ENCODE results near the gene PODXL2. TPM values are rescaled to one million over a fixed set of nuclear protein-coding genes. Genes with fewer than 3 reads are reported as not detected.

PODXL2 gene
- total RNA-seq, 2 experiments from 2014 or later: 0.95 to 1.1 TPM

DNA sequence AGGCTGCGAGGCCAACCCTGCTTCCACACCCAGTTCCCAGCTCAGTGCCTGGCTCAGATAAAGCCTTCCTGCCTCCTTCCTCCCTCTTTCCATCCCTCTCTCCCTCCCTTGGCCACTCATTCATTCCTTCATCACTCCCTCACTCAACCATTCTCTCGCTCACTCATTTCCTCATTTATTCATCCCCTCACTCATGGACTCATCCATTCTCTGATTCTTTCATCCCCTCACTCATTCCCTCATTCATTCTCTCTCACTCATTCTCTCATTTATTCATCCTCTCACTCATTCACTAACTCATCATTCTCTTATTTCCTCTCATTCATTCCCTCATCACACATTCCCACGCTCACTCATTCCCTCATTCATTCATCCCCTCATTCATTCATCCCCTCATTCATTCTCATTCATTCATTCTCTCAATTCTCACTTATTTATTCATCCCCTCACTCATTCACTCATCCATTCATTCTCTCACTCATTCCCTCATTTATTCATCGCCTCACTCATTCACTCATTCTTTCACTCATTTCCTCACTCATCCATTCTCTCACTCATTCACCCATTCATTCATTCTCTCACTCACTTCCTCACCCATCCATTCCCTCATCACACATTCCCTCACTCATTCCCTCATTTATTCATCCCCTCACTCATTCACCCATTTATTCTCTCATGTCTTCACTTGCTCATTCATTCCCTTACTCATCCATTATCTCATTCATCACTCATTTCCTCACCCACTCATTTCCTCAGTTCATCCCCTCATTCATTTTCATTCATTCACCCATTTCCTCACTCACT, 56.9 kb downstream of the PODXL2 start:
- H3K4me3 Mint-ChIP-seq: no peak overlapping the region
- peaks cover 1% of the 10 kb centered on the region for H3K27me3 Mint-ChIP-seq
- no peaks in the 10 kb centered on the region for H3K4me1 Mint-ChIP-seq
- POLR2A ChIA-PET: no interaction called here
- DNase-seq: no peak
- no peaks in the 10 kb centered on the region for H3K9me3 Mint-ChIP-seq
- H3K36me3 Mint-ChIP-seq (ENCODE audit: low read depth): no peaks in the 10 kb centered on the region
- H3K27ac Mint-ChIP-seq: no peak overlapping the region
- CTCF ChIA-PET: no interaction called here

DNA sequence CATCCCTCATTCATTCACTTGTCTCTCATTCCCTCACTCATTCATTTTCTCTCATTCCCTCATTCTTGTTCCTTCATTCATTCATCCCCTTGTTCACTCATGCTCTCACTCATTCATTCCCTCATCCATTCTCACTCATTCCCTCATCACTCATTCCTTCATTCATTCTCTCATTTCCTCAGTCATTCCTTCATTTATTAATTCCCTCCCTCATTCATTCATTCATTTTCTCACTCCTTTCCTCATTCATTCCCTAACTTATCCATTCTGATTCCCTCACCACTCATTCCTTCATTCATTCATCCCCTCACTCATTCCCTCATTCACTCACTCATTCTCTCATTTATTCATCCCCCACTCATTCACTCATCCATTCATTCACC, 57.5 kb downstream of the PODXL2 start:
- H3K27ac Mint-ChIP-seq: no peak overlapping the region
- CTCF ChIA-PET: no interaction called here
- no peaks in the 10 kb centered on the region for H3K9me3 Mint-ChIP-seq
- peaks cover 1% of the 10 kb centered on the region for H3K27me3 Mint-ChIP-seq
- no peaks in the 10 kb centered on the region for H3K36me3 Mint-ChIP-seq (ENCODE audit: low read depth)
- H3K4me1 Mint-ChIP-seq: no peaks in the 10 kb centered on the region
- no peak for DNase-seq
- POLR2A ChIA-PET: no interaction called here
- H3K4me3 Mint-ChIP-seq: no peak overlapping the region

DNA sequence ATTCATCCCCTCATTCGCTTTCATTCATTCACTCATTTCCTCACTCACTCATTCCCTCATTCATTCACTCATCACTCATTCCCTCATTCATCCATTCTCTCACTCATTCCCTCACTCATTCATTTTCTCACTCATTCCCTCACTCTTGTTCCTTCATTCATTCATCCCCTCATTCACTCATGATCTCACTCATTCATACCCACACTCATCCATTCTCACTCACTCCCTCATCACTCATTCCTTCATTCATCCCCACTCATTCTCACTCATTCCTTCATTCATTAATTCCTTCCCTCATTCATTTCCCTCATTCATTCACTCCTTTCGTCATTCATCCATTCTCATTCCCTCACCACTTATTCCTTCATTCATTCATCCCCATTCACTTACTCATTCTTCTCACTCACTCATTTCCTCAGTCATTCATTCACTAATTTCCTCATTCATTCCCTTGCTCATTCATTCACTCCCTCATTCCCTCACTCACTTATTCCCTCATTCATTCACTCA, 58.3 kb downstream of the PODXL2 start:
- H3K9me3 Mint-ChIP-seq: no peaks in the 10 kb centered on the region
- no peak overlapping the region for H3K4me3 Mint-ChIP-seq
- no peak overlapping the region for H3K27ac Mint-ChIP-seq
- no peaks in the 10 kb centered on the region for H3K4me1 Mint-ChIP-seq
- ChIA-PET POLR2A (no interaction called here), CTCF (no interaction called here)
- H3K36me3 Mint-ChIP-seq (ENCODE audit: low read depth): no peaks in the 10 kb centered on the region
- H3K27me3 Mint-ChIP-seq: peaks cover 1% of the 10 kb centered on the region
- no peak for DNase-seq

DNA sequence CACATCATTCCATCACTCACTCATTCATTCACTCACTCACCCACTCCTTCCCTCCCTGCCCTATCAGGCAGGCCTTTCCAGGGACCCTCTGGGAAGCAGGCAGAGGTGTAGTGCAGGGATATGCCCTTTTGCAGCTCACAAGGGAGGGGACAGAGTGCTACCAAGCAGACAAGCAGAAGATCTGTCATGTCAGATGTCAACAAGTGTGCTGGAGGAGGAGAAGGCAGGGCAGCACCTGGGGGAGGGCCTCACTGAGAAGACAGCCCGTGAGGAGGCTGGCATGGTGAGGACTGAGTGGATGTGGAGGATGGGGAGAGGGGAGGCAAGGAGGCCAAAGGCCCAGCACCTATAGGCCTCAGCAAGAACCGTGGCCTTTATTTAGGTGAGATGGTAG, 59.0 kb downstream of the PODXL2 start:
- H3K9me3 Mint-ChIP-seq: no peaks in the 10 kb centered on the region
- H3K36me3 Mint-ChIP-seq (ENCODE audit: low read depth): no peaks in the 10 kb centered on the region
- DNase-seq: no peak
- ChIA-PET CTCF (interaction anchor here (1.4 kb wide), 1 partner anchor 143 kb away, joined by 3 read pairs; no protein-coding TSS in a partner anchor), POLR2A (no interaction called here)
- H3K27ac Mint-ChIP-seq: no peak overlapping the region
- peaks cover 1% of the 10 kb centered on the region for H3K27me3 Mint-ChIP-seq
- no peak overlapping the region for H3K4me3 Mint-ChIP-seq
- no peaks in the 10 kb centered on the region for H3K4me1 Mint-ChIP-seq

DNA sequence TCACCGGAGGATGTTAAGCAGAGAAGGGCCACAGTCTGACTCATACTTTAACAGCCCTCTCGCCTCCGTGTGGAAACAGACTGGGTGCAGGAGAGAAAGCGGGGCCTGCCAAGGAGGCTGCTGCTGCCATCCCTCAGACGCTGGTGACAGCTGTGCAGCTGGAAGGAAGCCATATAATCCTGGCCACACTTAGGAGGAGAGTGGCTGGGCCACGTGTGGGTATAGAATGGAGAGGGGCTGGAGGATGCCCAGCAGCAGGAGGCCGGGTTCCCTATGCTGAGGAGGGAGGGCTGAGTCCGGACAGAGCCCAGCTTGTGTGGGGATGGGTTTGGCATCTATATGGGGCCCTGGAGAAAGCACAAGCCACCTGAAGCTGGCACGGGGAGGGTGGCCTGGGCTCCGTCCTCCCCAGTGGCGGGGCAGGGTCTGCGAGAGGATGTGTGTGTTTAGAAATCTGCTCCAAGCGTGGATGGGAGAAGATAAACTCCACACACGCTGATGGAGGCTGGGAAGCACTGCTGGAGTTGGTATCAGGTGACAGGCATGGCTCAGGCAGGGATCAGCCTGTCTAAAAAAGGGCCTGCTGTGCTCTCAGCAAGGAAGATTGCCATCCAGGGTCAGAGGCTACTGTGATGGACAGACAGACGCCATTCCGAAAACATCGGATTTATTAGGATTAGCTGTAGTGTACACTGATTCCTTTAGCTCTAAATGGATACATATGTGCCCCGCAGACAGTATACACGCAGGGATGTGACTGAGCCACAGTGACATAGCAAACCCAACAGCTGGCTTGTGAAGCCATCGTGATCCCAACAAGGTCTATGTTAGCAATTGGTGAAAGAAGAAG, 59.7 kb downstream of the PODXL2 start:
- CTCF ChIA-PET: interaction anchor here (1.1 to 1.4 kb wide), 2 partner anchors 114 to 144 kb away, joined by 3 to 5 read pairs; no protein-coding TSS in a partner anchor
- Mint-ChIP-seq H3K27ac (no peak overlapping the region), H3K27me3 (peaks cover 1% of the 10 kb centered on the region), H3K4me1 (no peaks in the 10 kb centered on the region), H3K4me3 (no peak overlapping the region), H3K9me3 (no peaks in the 10 kb centered on the region), H3K36me3 (ENCODE audit: low read depth) (no peaks in the 10 kb centered on the region)
- POLR2A ChIA-PET: no interaction called here
- DNase-seq: no peak

DNA sequence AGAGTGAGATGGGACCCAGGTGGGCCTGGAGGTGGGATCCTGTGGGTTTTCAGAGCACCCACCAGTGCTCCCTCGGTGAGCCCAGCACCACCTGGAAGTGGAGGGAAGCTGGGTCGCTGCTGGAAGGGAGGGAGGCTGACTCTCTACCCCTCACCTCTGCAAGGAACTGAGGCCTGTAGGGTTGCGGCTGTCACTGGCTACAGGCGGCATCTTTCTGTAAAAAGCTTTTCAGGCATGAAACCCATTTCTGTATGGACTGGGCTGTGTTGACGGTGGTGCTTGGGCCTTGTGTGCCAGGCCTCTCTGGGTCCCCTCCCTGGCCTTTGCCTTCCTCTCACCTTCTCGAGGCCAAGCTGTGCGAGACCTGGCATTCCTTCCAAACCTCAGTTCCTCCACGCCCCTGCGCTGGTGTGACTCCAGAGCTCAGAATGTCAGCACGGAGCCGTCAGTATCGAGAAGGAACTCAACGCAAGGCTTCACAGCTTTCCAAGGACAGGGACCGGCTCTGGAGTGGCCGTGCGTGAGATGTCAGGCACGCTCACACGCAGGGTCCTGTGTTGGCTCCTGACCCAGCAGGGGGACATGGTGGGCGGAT, 60.4 kb downstream of the PODXL2 start:
- H3K36me3 Mint-ChIP-seq (ENCODE audit: low read depth): no peaks in the 10 kb centered on the region
- ChIA-PET CTCF (interaction anchor here (1.1 to 1.4 kb wide), 2 partner anchors 115 to 144 kb away, joined by 3 to 5 read pairs; no protein-coding TSS in a partner anchor), POLR2A (no interaction called here)
- no peaks in the 10 kb centered on the region for H3K4me1 Mint-ChIP-seq
- DNase-seq: no peak
- H3K9me3 Mint-ChIP-seq: no peaks in the 10 kb centered on the region
- H3K4me3 Mint-ChIP-seq: no peak overlapping the region
- no peak overlapping the region for H3K27ac Mint-ChIP-seq
- H3K27me3 Mint-ChIP-seq: no peaks in the 10 kb centered on the region

DNA sequence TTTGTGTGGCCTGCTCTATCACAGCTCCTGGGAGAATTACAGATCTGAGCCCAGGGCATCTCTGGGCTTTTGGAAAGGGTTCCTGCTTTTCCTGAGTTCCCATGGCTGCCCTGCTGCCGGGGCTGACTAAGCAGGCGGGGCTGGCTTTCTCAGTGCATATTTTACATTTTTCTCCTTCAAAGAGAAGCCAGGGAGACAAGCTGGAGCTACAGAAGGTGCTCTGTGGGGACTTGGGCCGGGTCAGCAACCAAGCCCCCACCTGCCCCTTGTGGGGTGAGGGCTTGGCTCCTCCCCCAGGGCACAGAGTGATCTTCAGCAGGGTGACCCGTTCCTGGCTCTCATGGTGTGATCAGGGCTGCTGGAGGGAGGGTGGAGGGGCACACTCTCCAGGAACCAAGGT, 61.1 kb downstream of the PODXL2 start:
- H3K4me3 Mint-ChIP-seq: no peak overlapping the region
- H3K36me3 Mint-ChIP-seq (ENCODE audit: low read depth): no peaks in the 10 kb centered on the region
- POLR2A ChIA-PET: interaction anchor here (1.2 kb wide), 1 partner anchor 17 kb away, joined by 4 read pairs; no protein-coding TSS in a partner anchor
- no peaks in the 10 kb centered on the region for H3K27me3 Mint-ChIP-seq
- no peaks in the 10 kb centered on the region for H3K9me3 Mint-ChIP-seq
- DNase-seq: no peak
- CTCF ChIA-PET: no interaction called here
- H3K4me1 Mint-ChIP-seq: no peaks in the 10 kb centered on the region
- no peak overlapping the region for H3K27ac Mint-ChIP-seq

DNA sequence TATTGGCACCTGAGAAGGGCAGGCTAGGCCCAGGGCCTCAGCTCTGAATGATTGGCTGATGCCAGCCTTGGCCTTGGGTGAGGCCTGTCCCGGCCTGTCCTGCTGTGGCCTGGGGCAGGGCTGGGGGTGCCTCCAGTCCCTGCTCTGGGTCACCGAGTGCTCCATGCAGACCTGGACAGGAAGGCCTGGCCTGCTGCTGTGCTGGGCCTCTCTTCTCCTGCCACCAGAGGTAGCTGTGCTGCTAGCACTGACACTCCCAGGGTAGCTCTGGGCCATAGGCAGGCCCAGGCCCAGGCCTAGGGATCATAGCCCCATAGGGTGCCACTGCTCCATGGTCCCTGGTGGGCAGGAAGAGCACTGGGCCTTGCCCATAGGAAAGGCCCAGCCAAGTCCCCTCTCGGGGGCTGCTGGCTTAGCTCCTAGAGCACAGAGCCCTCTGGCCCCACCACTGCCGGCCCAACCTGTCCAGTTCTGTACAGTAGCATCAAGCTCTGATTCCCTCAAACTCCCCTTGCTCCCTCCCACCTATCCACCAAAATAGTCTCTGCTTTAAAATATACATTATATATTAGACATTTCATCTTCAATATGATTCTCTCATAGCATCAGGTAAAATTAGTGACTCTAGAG, 62.0 kb downstream of the PODXL2 start:
- no peak overlapping the region for H3K27ac Mint-ChIP-seq
- no peak overlapping the region for H3K4me3 Mint-ChIP-seq
- no peaks in the 10 kb centered on the region for H3K4me1 Mint-ChIP-seq
- H3K36me3 Mint-ChIP-seq (ENCODE audit: low read depth): no peaks in the 10 kb centered on the region
- DNase-seq: no peak
- ChIA-PET POLR2A (interaction anchor here (1.2 kb wide), 1 partner anchor 18 kb away, joined by 4 read pairs; no protein-coding TSS in a partner anchor), CTCF (interaction anchor here (0.8 to 0.9 kb wide), 2 partner anchors 116 to 140 kb away, joined by 3 read pairs; no protein-coding TSS in a partner anchor)
- H3K9me3 Mint-ChIP-seq: no peaks in the 10 kb centered on the region
- H3K27me3 Mint-ChIP-seq: no peaks in the 10 kb centered on the region

DNA sequence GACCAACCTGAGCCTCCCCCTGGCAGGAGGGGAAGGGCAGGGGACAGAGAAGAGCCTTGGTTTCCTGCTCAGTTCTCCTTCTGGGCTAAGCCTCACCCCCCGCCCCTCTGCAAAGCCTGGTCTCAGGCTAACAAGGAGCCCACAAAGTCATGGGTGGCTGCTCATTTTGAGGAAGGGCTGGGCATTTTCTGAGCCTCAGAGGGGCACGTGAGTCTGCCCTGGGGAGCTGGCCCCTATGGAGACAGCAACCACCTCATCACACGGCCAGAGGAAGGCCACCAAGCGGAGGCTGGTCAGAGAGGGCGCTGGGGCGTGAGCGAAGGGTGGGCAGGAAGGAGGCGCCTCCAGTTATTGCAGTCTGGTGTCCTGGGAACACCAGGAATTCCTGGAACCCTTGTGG, 62.5 kb downstream of the PODXL2 start:
- CTCF ChIA-PET: interaction anchor here (0.8 to 0.9 kb wide), 2 partner anchors 116 to 140 kb away, joined by 3 read pairs; no protein-coding TSS in a partner anchor
- Mint-ChIP-seq H3K27me3 (no peaks in the 10 kb centered on the region), H3K9me3 (no peaks in the 10 kb centered on the region), H3K4me3 (no peak overlapping the region), H3K36me3 (ENCODE audit: low read depth) (no peaks in the 10 kb centered on the region), H3K27ac (no peak overlapping the region), H3K4me1 (no peaks in the 10 kb centered on the region)
- POLR2A ChIA-PET: no interaction called here
- no peak for DNase-seq

DNA sequence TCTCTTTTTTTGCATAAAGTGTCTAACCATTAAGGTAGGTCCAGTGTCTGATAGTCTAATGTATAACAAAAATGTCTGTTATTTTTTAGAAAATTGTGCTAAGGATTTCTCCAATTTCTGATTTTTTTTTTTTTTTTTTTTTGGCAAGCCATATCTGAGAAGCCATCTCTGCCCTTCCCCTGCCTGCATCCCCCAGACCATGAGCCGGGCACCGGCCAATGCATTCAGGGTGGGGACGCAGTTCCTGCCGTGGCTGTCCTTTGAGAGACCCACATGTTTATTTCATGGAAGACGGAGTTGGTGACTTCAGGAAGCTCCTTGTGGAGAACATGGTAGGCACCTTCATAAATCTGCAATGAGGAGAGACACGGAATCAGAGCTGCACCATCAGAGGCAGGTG, 63.0 kb downstream of the PODXL2 start:
- CTCF ChIA-PET: interaction anchor here (1.0 kb wide), 1 partner anchor 117 kb away, joined by 3 read pairs; no protein-coding TSS in a partner anchor
- no peak overlapping the region for H3K4me3 Mint-ChIP-seq
- DNase-seq: no peak
- POLR2A ChIA-PET: no interaction called here
- no peaks in the 10 kb centered on the region for H3K4me1 Mint-ChIP-seq
- no peak overlapping the region for H3K27ac Mint-ChIP-seq
- H3K27me3 Mint-ChIP-seq: no peaks in the 10 kb centered on the region
- H3K9me3 Mint-ChIP-seq: no peaks in the 10 kb centered on the region
- H3K36me3 Mint-ChIP-seq (ENCODE audit: low read depth): no peaks in the 10 kb centered on the region

DNA sequence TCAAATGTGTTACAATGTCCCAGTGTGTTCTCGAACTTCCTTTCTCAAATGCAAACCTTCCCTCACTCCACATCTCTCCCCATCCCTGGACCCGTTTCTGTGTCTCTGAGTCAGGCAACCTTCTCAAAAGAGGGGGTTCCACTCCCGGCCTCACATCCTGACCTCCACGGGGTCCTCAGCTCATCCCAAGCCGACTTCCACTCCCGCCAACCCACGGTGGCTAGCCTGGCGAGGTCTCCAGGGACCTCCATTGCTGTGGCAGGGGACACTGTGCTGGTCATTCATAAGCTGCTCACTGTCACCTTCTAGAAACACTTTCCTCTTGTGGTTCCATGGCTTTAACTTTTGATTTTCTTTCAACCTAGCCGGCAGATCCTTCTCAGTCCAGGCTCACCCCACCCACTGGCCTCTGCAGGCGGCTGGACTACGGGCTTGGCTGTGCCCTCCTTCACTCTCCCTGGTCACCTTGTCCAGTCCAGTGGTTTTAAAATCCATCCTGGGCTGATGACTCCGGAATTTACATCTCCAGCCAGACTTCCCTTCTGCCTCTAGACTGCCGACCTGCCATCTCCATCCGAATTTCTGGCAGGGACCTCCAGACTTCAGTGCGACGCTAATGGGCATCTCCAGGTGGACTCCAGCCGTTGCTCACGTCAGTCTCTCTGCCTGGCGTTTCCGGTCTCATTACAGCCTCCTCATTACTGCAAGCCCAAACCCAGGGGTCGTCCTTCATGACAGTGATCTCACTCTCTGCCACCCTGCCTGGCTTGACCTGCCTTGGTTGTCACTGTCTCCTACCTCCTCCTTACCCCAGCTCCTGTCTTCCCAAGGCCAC, 63.7 kb downstream of the PODXL2 start:
- ChIA-PET POLR2A (no interaction called here), CTCF (interaction anchor here (1.0 kb wide), 1 partner anchor 118 kb away, joined by 3 read pairs; no protein-coding TSS in a partner anchor)
- Mint-ChIP-seq H3K4me1 (peaks cover 3% of the 10 kb centered on the region), H3K27ac (no peak overlapping the region), H3K4me3 (no peak overlapping the region), H3K9me3 (no peaks in the 10 kb centered on the region), H3K27me3 (no peaks in the 10 kb centered on the region), H3K36me3 (ENCODE audit: low read depth) (no peaks in the 10 kb centered on the region)
- no peak for DNase-seq

DNA sequence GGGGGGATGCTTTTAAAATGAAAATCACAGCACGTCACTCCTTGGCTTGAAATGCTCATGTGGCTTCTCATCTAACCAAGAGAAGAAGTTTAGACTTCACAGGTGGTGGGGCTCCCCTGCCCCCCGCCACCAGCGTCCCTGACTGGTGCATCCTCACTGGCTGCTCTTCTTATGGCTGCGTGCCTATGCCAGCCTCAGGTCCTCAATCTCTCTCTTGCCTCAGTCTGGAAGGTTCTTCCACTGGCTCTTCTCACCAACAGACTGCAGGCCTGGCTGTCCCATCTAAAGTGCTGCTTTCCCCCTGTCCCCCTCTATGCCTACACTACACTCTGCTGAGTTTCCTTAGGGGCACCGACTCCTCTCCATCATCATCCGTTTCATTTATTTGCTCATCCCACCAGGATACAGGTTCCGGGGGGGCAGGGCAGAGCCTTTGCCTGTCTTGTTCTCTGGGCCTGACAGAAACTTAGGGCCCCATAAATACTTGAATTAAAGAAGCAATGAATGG, 64.4 kb downstream of the PODXL2 start:
- no peaks in the 10 kb centered on the region for H3K9me3 Mint-ChIP-seq

More for the DNA sequence above, 64.4 kb downstream of the PODXL2 start:
- H3K4me1 Mint-ChIP-seq: peaks cover 3% of the 10 kb centered on the region
- no peak for DNase-seq
- H3K4me3 Mint-ChIP-seq: no peak overlapping the region
- ChIA-PET POLR2A (interaction anchor here (1.4 kb wide), 1 partner anchor 94 kb away, joined by 4 read pairs; no protein-coding TSS in a partner anchor), CTCF (interaction anchor here (1.3 to 3.2 kb wide), 4 partner anchors 11 to 139 kb away, joined by 5 to 19 read pairs (median 13); no protein-coding TSS in a partner anchor)
- no peak overlapping the region for H3K27ac Mint-ChIP-seq
- H3K27me3 Mint-ChIP-seq: no peaks in the 10 kb centered on the region
- H3K36me3 Mint-ChIP-seq (ENCODE audit: low read depth): no peaks in the 10 kb centered on the region
